ENCODE data around the gene C22orf23. TPM values are rescaled to one million over a fixed set of nuclear protein-coding genes. Genes with fewer than 3 reads are reported as not detected.

Gene C22orf23
- total RNA-seq, 1 donor = not detected

- no peak for DNase-seq (ENCODE audit: low read depth)
- no peak overlapping the region for H3K4me3 ChIP-seq (ENCODE audit: low read depth, low read length)
- TF ChIP-seq, protein P1, sequence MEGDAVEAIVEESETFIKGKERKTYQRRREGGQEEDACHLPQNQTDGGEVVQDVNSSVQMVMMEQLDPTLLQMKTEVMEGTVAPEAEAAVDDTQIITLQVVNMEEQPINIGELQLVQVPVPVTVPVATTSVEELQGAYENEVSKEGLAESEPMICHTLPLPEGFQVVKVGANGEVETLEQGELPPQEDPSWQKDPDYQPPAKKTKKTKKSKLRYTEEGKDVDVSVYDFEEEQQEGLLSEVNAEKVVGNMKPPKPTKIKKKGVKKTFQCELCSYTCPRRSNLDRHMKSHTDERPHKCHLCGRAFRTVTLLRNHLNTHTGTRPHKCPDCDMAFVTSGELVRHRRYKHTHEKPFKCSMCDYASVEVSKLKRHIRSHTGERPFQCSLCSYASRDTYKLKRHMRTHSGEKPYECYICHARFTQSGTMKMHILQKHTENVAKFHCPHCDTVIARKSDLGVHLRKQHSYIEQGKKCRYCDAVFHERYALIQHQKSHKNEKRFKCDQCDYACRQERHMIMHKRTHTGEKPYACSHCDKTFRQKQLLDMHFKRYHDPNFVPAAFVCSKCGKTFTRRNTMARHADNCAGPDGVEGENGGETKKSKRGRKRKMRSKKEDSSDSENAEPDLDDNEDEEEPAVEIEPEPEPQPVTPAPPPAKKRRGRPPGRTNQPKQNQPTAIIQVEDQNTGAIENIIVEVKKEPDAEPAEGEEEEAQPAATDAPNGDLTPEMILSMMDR (IDR thresholded peaks at IDR 0.05; ENCODE audit: insufficient read depth, low read depth, low read length) = no peak
These were observed 27.6 kb downstream of the C22orf23 start for GRCh38 chr22:37925767-37926166.

- no peak for DNase-seq (ENCODE audit: low read depth)
- TF ChIP-seq, protein P1 (IDR thresholded peaks at IDR 0.05; ENCODE audit: insufficient read depth, low read depth, low read length) = no peak
- H3K4me3 ChIP-seq (ENCODE audit: low read depth, low read length) = no peak overlapping the region
These were observed 28.1 kb downstream of the C22orf23 start for GRCh38 chr22:37925330-37925729.

DNA sequence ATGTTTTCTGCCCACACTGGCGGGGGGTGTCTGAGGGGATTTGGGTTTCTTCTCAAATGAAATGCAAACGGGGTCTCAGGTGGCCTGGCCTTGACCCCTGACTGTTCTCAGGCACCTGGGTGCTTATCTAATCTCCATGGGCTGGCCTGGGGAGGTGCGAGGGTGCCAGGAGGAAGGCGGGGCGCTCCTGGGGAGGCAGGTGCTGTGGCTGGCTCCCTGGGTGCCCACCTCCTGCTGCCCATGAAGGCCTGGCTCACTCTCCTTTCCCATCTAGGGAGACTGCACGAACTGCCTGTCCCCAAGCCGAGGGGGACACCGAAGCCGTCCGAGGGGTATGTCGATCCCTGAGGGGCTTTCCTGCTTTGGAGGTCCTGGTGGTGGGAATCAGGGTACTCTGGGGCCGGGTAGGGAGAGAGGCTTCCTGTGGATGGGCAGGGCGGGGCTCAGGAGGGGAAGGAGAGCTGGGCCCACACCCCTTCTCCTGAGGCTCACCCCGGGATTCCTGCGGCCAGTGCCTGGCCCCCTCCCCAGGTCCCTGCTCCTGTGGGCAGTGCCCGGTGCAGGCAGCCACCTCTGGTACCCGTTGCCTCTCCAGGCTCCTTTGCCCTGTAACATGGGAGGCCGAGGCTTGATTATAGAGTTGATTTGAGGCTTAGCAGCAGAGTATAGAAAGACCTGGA, 28.9 kb downstream of the C22orf23 start:
- TF ChIP-seq, protein P1 (IDR thresholded peaks at IDR 0.05; ENCODE audit: insufficient read depth, low read depth, low read length) = no peak
- H3K4me3 ChIP-seq (ENCODE audit: low read depth, low read length) = no peak overlapping the region
- no peak for DNase-seq (ENCODE audit: low read depth)

DNA sequence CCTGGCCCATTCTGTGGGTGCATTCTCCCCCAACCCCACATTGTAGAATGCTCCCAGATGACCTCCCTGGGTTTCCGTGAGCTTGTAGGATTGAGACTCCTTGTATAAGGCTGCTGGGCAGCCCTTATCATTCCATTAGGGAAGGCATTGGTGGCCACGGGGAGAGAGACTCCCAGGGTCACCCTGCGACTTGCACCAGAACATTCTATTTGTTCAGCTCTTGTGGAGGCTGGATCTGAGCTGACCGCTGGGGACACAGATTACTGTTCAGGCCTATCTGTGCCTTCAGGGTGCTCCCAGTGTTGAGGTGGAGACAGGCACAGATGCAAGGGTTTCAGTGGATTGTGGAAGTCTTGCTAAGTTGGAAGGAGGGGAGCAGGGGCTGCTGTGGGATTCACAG, 29.5 kb downstream of the C22orf23 start:
- DNase-seq (ENCODE audit: low read depth) = no peak
- TF ChIP-seq, protein P1 (IDR thresholded peaks at IDR 0.05; ENCODE audit: insufficient read depth, low read depth, low read length) = no peak
- H3K4me3 ChIP-seq (ENCODE audit: low read depth, low read length) = no peak overlapping the region

DNA sequence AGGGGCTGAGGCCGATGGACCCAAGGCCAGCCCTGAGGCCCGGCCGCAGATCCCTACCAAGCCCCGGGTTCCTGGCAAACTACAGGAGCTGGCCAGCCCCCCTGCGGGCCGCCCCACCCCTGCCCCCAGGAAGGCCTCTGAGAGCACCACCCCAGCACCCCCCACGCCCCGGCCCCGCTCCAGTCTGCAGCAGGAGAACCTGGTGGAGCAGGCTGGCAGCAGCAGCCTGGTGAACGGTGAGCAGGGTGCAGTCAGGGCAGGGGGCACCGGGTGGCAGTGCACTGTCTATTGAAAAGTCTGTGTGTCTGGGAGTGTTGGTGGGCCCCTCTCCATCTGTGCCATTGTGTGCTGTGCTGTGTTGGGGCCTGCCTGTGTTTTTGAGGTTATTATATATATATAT, 31.2 kb downstream of the C22orf23 start:
- TF ChIP-seq, protein P1 (IDR thresholded peaks at IDR 0.05; ENCODE audit: insufficient read depth, low read depth, low read length) = no peak
- DNase-seq (ENCODE audit: low read depth) = no peak
- no peak overlapping the region for H3K4me3 ChIP-seq (ENCODE audit: low read depth, low read length)

- TF ChIP-seq, protein P1 (IDR thresholded peaks at IDR 0.05; ENCODE audit: insufficient read depth, low read depth, low read length) = no peak
- DNase-seq (ENCODE audit: low read depth) = no peak
- H3K4me3 ChIP-seq (ENCODE audit: low read depth, low read length) = no peak overlapping the region
These were observed 33.3 kb downstream of the C22orf23 start for GRCh38 chr22:37920126-37920525.
